ENCODE results near the gene RPL35. TPM values are rescaled to one million over a fixed set of nuclear protein-coding genes. Genes with fewer than 3 reads are reported as not detected.

The RPL35 gene
- total RNA-seq, 1 donor from 2014 or later = 1,729 TPM

- no peak for DNase-seq (ENCODE audit: low read depth)
These were observed 33.0 kb downstream of the RPL35 start for GRCh38 chr9:124828489-124829333.

GRCh38 chr9:124820698-124821623 lies 40.8 kb downstream of the RPL35 start:
- DNase-seq (ENCODE audit: low read depth) = peak; percentile 83

- DNase-seq (ENCODE audit: low read depth) = peak; percentile 90
These were observed 43.1 kb downstream of the RPL35 start for GRCh38 chr9:124818431-124819281.

GRCh38 chr9:124815601-124816000 lies 46.2 kb downstream of the RPL35 start:
- DNase-seq (ENCODE audit: low read depth) = no peak

GRCh38 chr9:124814164-124814535 lies 47.6 kb downstream of the RPL35 start:
- peak; percentile 63 for DNase-seq (ENCODE audit: low read depth)

- DNase-seq (ENCODE audit: low read depth) = no peak
These were observed 48.1 kb downstream of the RPL35 start for GRCh38 chr9:124813501-124814163.

GRCh38 chr9:124813041-124813440 lies 48.7 kb downstream of the RPL35 start:
- no peak for DNase-seq (ENCODE audit: low read depth)

GRCh38 chr9:124812441-124812876 lies 49.3 kb downstream of the RPL35 start:
- DNase-seq (ENCODE audit: low read depth) = peak; percentile 95

GRCh38 chr9:124810663-124811355 lies 50.9 kb downstream of the RPL35 start:
- DNase-seq (ENCODE audit: low read depth) = peak; percentile 96

- DNase-seq (ENCODE audit: low read depth) = no peak
These were observed 51.8 kb downstream of the RPL35 start for GRCh38 chr9:124809741-124810500.

- DNase-seq (ENCODE audit: low read depth) = no peak
These were observed 52.5 kb downstream of the RPL35 start for GRCh38 chr9:124809211-124809610.

GRCh38 chr9:124808246-124808956 lies 53.4 kb downstream of the RPL35 start:
- DNase-seq (ENCODE audit: low read depth) = no peak

Other genes with a start within 250 kb of the RPL35 start
- 1.9 and 2.1 TPM in 2 replicates for gene NR6A1, start 90.6 kb downstream of the RPL35 start, total RNA-seq
- 253 and 530 TPM in 2 replicates for gene OLFML2A, start 84.8 kb downstream of the RPL35 start, total RNA-seq
- gene WDR38, start 8.5 kb downstream of the RPL35 start, total RNA-seq = 0.16 TPM in 1 of 2 replicates, not detected in the other
- gene ARPC5L, start 173 bp upstream of the RPL35 start, total RNA-seq = 31.7 and 32.2 TPM in 2 replicates
- 15.3 and 17.3 TPM in 2 replicates for gene GOLGA1, start 79.1 kb upstream of the RPL35 start, total RNA-seq

All from myocyte (in vitro differentiated cells).